Subcutaneous adipose tissue (tissue), 4 donors: Measurements from ENCODE around the gene TREX2. TPM values are rescaled to one million over a fixed set of nuclear protein-coding genes. Genes with fewer than 3 reads are reported as not detected.

Source experiments
- CTCF ChIP-seq: fragments of 450-650 bp; IDR thresholded peaks from one replicate; pipeline ENCODE4 v1.5.1; 2016; ENCODE audit warnings: low read depth, mild to moderate bottlenecking, control low read depth, antibody characterized with exemption, moderate library complexity
- total RNA-seq, 4 donors: library from RNA; depleted of rRNA; stranded (reverse); fragments of >200 nt; gene quantifications; one replicate each; pipeline ENCODE4 v1.1.0, GENCODE V29; 2016

The TREX2 gene
- total RNA-seq, 4 donors from 2014 or later: 1.1 to 2.8 (median 2.4) TPM; not detected in 1

DNA sequence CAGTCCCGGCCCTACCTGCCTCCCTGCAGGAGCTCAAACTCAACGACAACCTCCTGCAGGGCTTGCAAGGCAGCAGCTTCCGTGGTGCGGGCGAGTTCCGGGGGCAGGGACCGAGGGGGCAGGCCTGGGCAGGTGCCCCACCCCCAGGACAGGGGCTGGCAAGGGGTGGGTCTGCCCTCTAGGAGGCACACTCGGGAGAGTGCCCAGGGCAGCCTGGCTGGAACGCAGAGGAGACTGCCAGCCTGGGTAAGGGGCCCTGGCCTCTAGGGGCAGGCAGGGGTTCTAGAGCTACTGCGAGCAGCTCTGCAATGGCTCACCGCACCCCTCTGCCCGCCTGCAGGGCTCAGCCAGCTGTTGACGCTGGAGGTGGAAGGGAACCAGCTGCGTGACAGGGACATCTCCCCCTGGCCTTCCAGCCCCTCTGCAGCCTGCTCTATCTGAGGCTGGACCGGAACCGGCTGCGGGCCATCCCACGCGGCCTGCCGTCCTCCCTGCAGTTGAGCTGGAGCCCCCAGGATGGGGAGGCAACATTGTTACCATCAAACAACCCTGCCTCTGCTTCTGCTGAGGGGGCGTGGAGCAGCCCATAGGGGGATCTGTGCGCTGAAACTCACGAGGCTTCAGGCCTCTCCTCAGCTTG is 36.6 kb upstream of the TREX2 start:
- TF ChIP-seq CTCF: no peak

DNA sequence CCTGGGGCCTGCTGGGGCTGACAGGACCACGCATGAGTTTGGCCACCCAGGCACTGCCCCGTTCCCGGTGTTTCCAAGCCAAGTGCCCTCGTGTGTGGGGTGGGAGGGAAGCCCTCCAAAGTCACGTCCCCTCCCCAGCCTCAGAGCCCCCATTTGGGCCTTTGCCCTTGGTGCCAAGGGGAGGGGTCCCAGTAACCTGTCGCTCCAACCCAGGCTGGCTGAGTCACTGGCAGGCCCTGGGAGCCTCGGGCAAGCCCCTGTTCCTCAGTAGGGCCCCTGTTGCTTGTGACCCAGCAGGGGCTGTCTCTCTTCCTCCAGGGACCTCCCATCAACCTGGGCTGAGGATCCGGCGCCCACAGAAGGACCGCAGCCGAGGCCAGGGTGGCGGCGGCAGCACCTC is 35.2 kb upstream of the TREX2 start:
- TF ChIP-seq CTCF: no peak

DNA sequence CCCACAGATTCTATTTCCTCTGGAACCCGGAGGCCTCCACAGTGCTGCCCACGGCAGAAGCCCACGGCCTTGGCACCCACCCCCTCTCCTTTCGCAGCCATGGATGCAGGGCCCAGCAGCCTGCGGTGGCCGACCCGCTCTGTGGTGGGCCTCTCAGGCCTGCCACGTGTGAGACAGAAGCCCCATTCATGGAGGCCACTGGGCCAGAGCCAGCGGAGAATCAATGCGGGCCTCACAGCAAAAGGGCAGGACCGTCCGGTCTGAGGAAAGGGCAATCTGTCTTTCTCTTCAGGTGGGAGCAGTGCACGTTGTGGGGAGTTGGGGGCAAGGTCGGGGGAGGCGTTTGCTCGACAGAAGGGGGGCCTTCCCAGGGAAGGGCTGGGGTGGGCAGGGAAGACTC is 32.9 kb upstream of the TREX2 start:
- no peak for TF ChIP-seq CTCF

- no peak for TF ChIP-seq CTCF
Observed at GRCh38 chrX:153477901-153478300, 32.0 kb upstream of the TREX2 start.

GRCh38 chrX:153477364-153477857 is 31.6 kb upstream of the TREX2 start:
- no peak for TF ChIP-seq CTCF

GRCh38 chrX:153476666-153477363 is 31.0 kb upstream of the TREX2 start:
- no peak for TF ChIP-seq CTCF

DNA sequence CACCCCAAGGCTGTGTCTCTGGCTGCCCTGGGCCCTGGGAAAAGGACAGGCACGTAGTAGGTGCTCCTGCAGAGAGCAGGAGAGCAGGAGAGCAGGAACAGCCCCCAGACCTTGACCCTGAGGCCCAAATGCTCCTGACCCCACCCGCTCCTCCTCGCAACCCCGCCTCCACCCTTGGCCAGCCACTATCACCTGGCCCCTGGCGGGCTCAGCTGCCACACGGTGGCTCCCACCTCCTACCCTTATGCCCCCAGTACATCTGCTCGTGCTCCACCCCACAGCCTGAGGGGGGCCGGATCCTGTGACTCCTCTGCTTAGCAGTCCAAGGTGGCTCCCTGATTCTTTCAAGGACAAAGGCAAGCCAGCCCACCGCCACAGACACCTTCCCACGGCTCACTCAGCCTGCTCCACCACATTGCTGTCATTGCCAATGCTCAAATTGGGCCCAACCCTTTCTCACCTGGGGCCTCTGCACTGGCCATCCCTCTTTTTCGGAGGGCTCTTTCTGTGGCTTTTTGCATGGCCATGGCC is 30.0 kb upstream of the TREX2 start:
- no peak for TF ChIP-seq CTCF
